ENCODE measurements around the gene KATNA1. TPM values are rescaled to one million over a fixed set of nuclear protein-coding genes. Genes with fewer than 3 reads are reported as not detected.
A peak's percentile ranks its signal among the peaks of the same experiment; 100 is the strongest.

KATNA1 gene
- total and polyA plus RNA-seq, 9 of the 15 experiments (the other 6 are each of a cell fraction or from before 2014, with no cell fraction given): 22.5 to 76.9 (median 45.0) TPM

GRCh38 chr6:149545258-149545753 lies 103.2 kb downstream of the KATNA1 start (continued):
- TF ChIP-seq CGGBP1 (CRISPR knock-in tag; IDR thresholded peaks at IDR 0.05) (no peak), RCOR1 (IDR thresholded peaks at IDR 0.05; ENCODE audit: borderline replicate concordance in 1 of 2, low read depth in 2 of 2, low read length in 2 of 2) (no peak), ZNF609 (CRISPR knock-in tag; IDR thresholded peaks at IDR 0.05; ENCODE audit: borderline replicate concordance) (no peak), E2F1 (CRISPR knock-in tag; IDR thresholded peaks at IDR 0.05) (no peak; the same call in 1 of the 2 replicates), KDM5B (IDR thresholded peaks at IDR 0.05; ENCODE audit: insufficient replicate concordance, low read depth, low read length) (no peak), ZNF589 (CRISPR knock-in tag; IDR thresholded peaks at IDR 0.05; ENCODE audit: low read depth) (no peak), TEAD4 (IDR thresholded peaks at IDR 0.05; ENCODE audit: low read length) (peak; percentile 58), TEAD4 (CRISPR knock-in tag; IDR thresholded peaks at IDR 0.05; ENCODE audit: borderline replicate concordance) (no peak), RFX5 (IDR thresholded peaks at IDR 0.05; ENCODE audit: low read depth, low read length) (no peak), ZNF121 (CRISPR knock-in tag; conservative IDR thresholded peaks at IDR 0.05) (no peak), SMAD3 (CRISPR knock-in tag; conservative IDR thresholded peaks at IDR 0.05) (no peak), OTX1 (CRISPR knock-in tag; IDR thresholded peaks at IDR 0.05) (no peak; the same call in 1 of the 2 replicates), SMARCB1 (IDR thresholded peaks at IDR 0.05; ENCODE audit: insufficient read length, low read depth) (no peak), RFX1 (IDR thresholded peaks at IDR 0.05) (peak; percentile 91), MAFF (IDR thresholded peaks at IDR 0.05; ENCODE audit: low read length) (no peak), MYBL2 (IDR thresholded peaks at IDR 0.05; ENCODE audit: low read depth) (no peak), MYBL2 (CRISPR knock-in tag; IDR thresholded peaks at IDR 0.05; ENCODE audit: borderline replicate concordance) (no peak), STAG1 (CRISPR knock-in tag; IDR thresholded peaks at IDR 0.05; ENCODE audit: borderline replicate concordance) (no peak), GATAD2A (IDR thresholded peaks at IDR 0.05) (no peak)
- TF ChIP-seq, protein P1, sequence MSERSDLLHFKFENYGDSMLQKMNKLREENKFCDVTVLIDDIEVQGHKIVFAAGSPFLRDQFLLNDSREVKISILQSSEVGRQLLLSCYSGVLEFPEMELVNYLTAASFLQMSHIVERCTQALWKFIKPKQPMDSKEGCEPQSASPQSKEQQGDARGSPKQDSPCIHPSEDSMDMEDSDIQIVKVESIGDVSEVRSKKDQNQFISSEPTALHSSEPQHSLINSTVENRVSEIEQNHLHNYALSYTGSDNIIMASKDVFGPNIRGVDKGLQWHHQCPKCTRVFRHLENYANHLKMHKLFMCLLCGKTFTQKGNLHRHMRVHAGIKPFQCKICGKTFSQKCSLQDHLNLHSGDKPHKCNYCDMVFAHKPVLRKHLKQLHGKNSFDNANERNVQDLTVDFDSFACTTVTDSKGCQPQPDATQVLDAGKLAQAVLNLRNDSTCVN (CRISPR knock-in tag; IDR thresholded peaks at IDR 0.05): no peak
- TF ChIP-seq, protein P2, sequence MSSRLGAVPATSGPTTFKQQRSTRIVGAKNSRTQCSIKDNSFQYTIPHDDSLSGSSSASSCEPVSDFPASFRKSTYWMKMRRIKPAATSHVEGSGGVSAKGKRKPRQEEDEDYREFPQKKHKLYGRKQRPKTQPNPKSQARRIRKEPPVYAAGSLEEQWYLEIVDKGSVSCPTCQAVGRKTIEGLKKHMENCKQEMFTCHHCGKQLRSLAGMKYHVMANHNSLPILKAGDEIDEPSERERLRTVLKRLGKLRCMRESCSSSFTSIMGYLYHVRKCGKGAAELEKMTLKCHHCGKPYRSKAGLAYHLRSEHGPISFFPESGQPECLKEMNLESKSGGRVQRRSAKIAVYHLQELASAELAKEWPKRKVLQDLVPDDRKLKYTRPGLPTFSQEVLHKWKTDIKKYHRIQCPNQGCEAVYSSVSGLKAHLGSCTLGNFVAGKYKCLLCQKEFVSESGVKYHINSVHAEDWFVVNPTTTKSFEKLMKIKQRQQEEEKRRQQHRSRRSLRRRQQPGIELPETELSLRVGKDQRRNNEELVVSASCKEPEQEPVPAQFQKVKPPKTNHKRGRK (tag; IDR thresholded peaks at IDR 0.05): no peak
